H1 (cell line): Measurements from ENCODE around the gene ARHGEF2. TPM values are rescaled to one million over a fixed set of nuclear protein-coding genes. Genes with fewer than 3 reads are reported as not detected.

Source experiments
- CTCF ChIA-PET: fragments of 300-600 bp; sonication (Branson Sonifier 250); formaldehyde crosslinking; loops from one replicate; lab custom pipeline; 2021; ENCODE audit not compliant: partially characterized antibody; lab: Charles Lee
- POLR2A ChIA-PET: fragments of 300-600 bp; sonication (Branson Sonifier 250); formaldehyde crosslinking; loops from one replicate; lab custom pipeline; 2021; ENCODE audit warnings: inconsistent platforms; ENCODE audit not compliant: partially characterized antibody; lab: Charles Lee
- DNase-seq, 2 experiments: peaks; one replicate each; pipeline versions ENCODE4 v3.0.0 to v3.0.0-alpha.2; 2010 to 2022; ENCODE audit warnings: low spot score in 2 of 2, low read depth in 1 of 2, mixed read lengths in 1 of 2
- FAIRE-seq: peaks from 2 replicates; lab custom pipeline; 2011; peaks lifted over from hg19 to GRCh38; lab: Jason Lieb, UNC
- H2AFZ ChIP-seq: 2 replicates; pipeline ENCODE4 v1.8.1; 2012; ENCODE audit warnings: low read length, inconsistent platforms
- H2AK5ac ChIP-seq: 2 replicates; pipeline ENCODE4 v1.6.1; 2013; ENCODE audit warnings: low read depth, low read length
- H2BK120ac ChIP-seq: replicated peaks from 2 replicates; pipeline ENCODE3; 2013; ENCODE audit warnings: low read depth, low read length, inconsistent platforms
- H2BK12ac ChIP-seq: 2 replicates; pipeline ENCODE4 v1.6.1; 2013; ENCODE audit warnings: low read depth, low read length
- H2BK15ac ChIP-seq: 2 replicates; pipeline ENCODE4 v1.6.1; 2013; ENCODE audit warnings: low read length
- H2BK20ac ChIP-seq: 2 replicates; pipeline ENCODE4 v1.6.1; 2013; ENCODE audit warnings: low read length
- H2BK5ac ChIP-seq: 2 replicates; pipeline ENCODE4 v1.6.1; 2013; ENCODE audit warnings: low read depth, low read length
- H3K14ac ChIP-seq: 2 replicates; pipeline ENCODE4 v1.6.1; 2013; ENCODE audit warnings: inconsistent platforms; ENCODE audit not compliant: insufficient read length
- H3K18ac ChIP-seq: 2 replicates; pipeline ENCODE4 v1.6.1; 2013; ENCODE audit warnings: low read length; ENCODE audit errors: extremely low read depth
- H3K23ac ChIP-seq: 2 replicates; pipeline ENCODE4 v1.6.1; 2013; ENCODE audit warnings: inconsistent platforms; ENCODE audit not compliant: insufficient read length
- H3K23me2 ChIP-seq: 2 replicates; pipeline ENCODE4 v1.6.1; 2013; ENCODE audit warnings: low read depth, low read length
- H3K27ac ChIP-seq: 2 replicates; pipeline ENCODE4 v1.6.1; 2011; ENCODE audit warnings: low read depth, low read length, inconsistent platforms
- H3K27me3 ChIP-seq, 4 experiments: replicated peaks in 1 of 4; 1 replicate in 1 of 4; 2 replicates in 3 of 4; pipeline versions ENCODE4 v1.6.1 to v1.8.1; 2011 to 2013; ENCODE audit warnings: low read length in 3 of 4, mild to moderate bottlenecking in 3 of 4, inconsistent platforms in 2 of 4, mixed read lengths in 2 of 4, moderate library complexity in 1 of 4; ENCODE audit not compliant: control insufficient read depth in 3 of 4, insufficient read depth in 3 of 4; ENCODE audit errors: extremely low read depth in 1 of 4
- H3K36me3 ChIP-seq, 4 experiments: 2 replicates each; pipeline versions ENCODE4 v1.6.1 to v1.8.1; 2011 to 2013; ENCODE audit warnings: mild to moderate bottlenecking in 4 of 4, low read length in 3 of 4, moderate library complexity in 2 of 4, control low read depth in 1 of 4, inconsistent platforms in 1 of 4; ENCODE audit not compliant: insufficient read depth in 4 of 4, control insufficient read depth in 2 of 4
- H3K4ac ChIP-seq: replicated peaks from 2 replicates; pipeline ENCODE3; 2013; ENCODE audit warnings: low read length, low read depth, mixed read lengths, inconsistent platforms; ENCODE audit not compliant: insufficient read length
- H3K4me1 ChIP-seq, 4 experiments: replicated peaks in 1 of 4; 1 replicate in 1 of 4; 2 replicates in 3 of 4; pipeline versions ENCODE4 v1.6.1 to v1.8.1; 2011 to 2013; ENCODE audit warnings: low read length in 3 of 4, inconsistent platforms in 2 of 4, mixed read lengths in 1 of 4; ENCODE audit not compliant: insufficient read depth in 4 of 4, control insufficient read depth in 3 of 4
- H3K4me2 ChIP-seq, 2 experiments: 2 replicates each; pipeline versions ENCODE4 v1.6.1 to v1.8.1; 2011 to 2013; ENCODE audit warnings: low read depth in 2 of 2, low read length in 2 of 2, control low read depth in 1 of 2, inconsistent platforms in 1 of 2, mild to moderate bottlenecking in 1 of 2; ENCODE audit not compliant: insufficient read depth in 1 of 2
- H3K4me3 ChIP-seq, 4 experiments: fragments of 200-600, 300-600 bp in 1 of 4; sonication (generic), shearing (Covaris generic), sonication (Bioruptor Twin) in 1 of 4; 2 replicates each; pipeline versions ENCODE4 v1.5.1 to v1.8.1; 2011 to 2016; ENCODE audit warnings: low read length in 4 of 4, low read depth in 3 of 4, control low read depth in 2 of 4, inconsistent platforms in 2 of 4, mild to moderate bottlenecking in 2 of 4, mixed read lengths in 1 of 4, moderate library complexity in 1 of 4; ENCODE audit not compliant: insufficient read depth in 2 of 4; ENCODE audit errors: extremely low read depth in 1 of 4
- H3K56ac ChIP-seq: replicated peaks from 2 replicates; pipeline ENCODE3; 2013; ENCODE audit warnings: low read depth, mild to moderate bottlenecking, mixed read lengths, low read length, inconsistent platforms; ENCODE audit not compliant: insufficient read length
- H3K79me1 ChIP-seq: 2 replicates; pipeline ENCODE4 v1.6.1; 2013; ENCODE audit warnings: low read depth, low read length, control low read depth
- H3K79me2 ChIP-seq, 2 experiments: 2 replicates each; pipeline versions ENCODE4 v1.6.1 to v1.8.1; 2012 to 2013; ENCODE audit warnings: low read length in 2 of 2, mild to moderate bottlenecking in 2 of 2, inconsistent platforms in 1 of 2; ENCODE audit not compliant: insufficient read depth in 2 of 2, control insufficient read depth in 1 of 2
- H3K9ac ChIP-seq, 4 experiments: replicated peaks in 1 of 4; 1 replicate in 1 of 4; 2 replicates in 3 of 4; pipeline versions ENCODE4 v1.6.1 to v1.8.1; 2011 to 2013; ENCODE audit warnings: low read depth in 3 of 4, low read length in 3 of 4, control low read depth in 2 of 4, mild to moderate bottlenecking in 2 of 4, moderate library complexity in 2 of 4, inconsistent platforms in 1 of 4; ENCODE audit errors: extremely low read depth in 1 of 4
- H3K9me3 ChIP-seq, 2 experiments: 2 replicates each; pipeline versions ENCODE4 v1.6.1 to v1.8.1; 2012 to 2013; ENCODE audit warnings: mild to moderate bottlenecking in 2 of 2, moderate library complexity in 2 of 2, control low read depth in 1 of 2, inconsistent platforms in 1 of 2, low read depth in 1 of 2, low read length in 1 of 2, mixed read lengths in 1 of 2; ENCODE audit not compliant: insufficient read depth in 2 of 2
- H4K20me1 ChIP-seq, 2 experiments: replicated peaks in 1 of 2; 2 replicates each; pipeline versions ENCODE3 to v1.8.1; 2011 to 2013; ENCODE audit warnings: inconsistent platforms in 2 of 2, low read length in 2 of 2, mild to moderate bottlenecking in 1 of 2; ENCODE audit not compliant: insufficient read depth in 2 of 2, control insufficient read depth in 1 of 2
- H4K5ac ChIP-seq: 2 replicates; pipeline ENCODE4 v1.6.1; 2013; ENCODE audit warnings: low read length, low read depth, mixed read lengths, inconsistent platforms; ENCODE audit not compliant: insufficient read length
- H4K8ac ChIP-seq: 2 replicates; pipeline ENCODE4 v1.8.0; 2013; ENCODE audit warnings: mild to moderate bottlenecking, moderate library complexity, low read length, inconsistent platforms; ENCODE audit not compliant: insufficient read depth; ENCODE audit errors: extremely low read depth
- H4K91ac ChIP-seq: replicated peaks from 2 replicates; pipeline ENCODE3; 2013; ENCODE audit warnings: low read length, mixed read lengths, inconsistent platforms; ENCODE audit not compliant: insufficient read length
- GABPA ChIP-seq: IDR thresholded peaks from 2 replicates; pipeline ENCODE4 v1.6.1; 2011; ENCODE audit warnings: mild to moderate bottlenecking, low read length, moderate library complexity, borderline replicate concordance; ENCODE audit not compliant: insufficient read depth
- TEAD4 ChIP-seq: IDR thresholded peaks from 2 replicates; pipeline ENCODE4 v1.6.1; 2012; ENCODE audit warnings: low read depth, low read length, inconsistent platforms, mixed read lengths
- whole genome bisulfite sequencing, 2 experiments: shearing (Covaris generic) in 1 of 2; methylation state at CpG; one replicate each; pipeline versions ENCODE4 v1.1.6 to v1.1.7; 2013 to 2015; ENCODE audit warnings: low lambda C conversion rate in 2 of 2, mixed read lengths in 2 of 2, inconsistent platforms in 1 of 2, low coverage in 1 of 2, missing lambda C conversion rate in 1 of 2; ENCODE audit not compliant: insufficient replicate concordance in 2 of 2, insufficient coverage in 1 of 2, insufficient read length in 1 of 2; ENCODE audit errors: extremely low coverage in 1 of 2, missing lambda C conversion rate in 1 of 2; 5-methylcytosine and 5-hydroxymethylcytosine counted together
- polyA plus RNA-seq, 7 experiments: library from polyadenylated mRNA; depleted of rRNA in 3 of 7; stranded (reverse) in 5 of 7; unstranded in 2 of 7; fragments of >200 nt in 5 of 7; fragments of 200-250 nt in 2 of 7; gene quantifications; 1 replicate in 5 of 7; 2 replicates in 1 of 7; 4 replicates in 1 of 7; pipeline versions ENCODE4 v1.2.1 to v1.2.3, GENCODE V29; 2011 to 2013; ENCODE audit warnings: missing spikeins in 2 of 7, mixed read lengths in 2 of 7
- total RNA-seq: library from RNA; stranded (reverse); fragmentation: NEBNext Ultra II Directional; extraction: Animal tissue kit (Norgen Biotek cat#: 25700); gene quantifications from 2 replicates; pipeline ENCODE4 v1.2.1, GENCODE V29; 2021

ARHGEF2 gene
- total and polyA plus RNA-seq, 2 of the 8 experiments (the other 6 are each of a cell fraction or from before 2014, with no cell fraction given), result 42.7 to 80.5 TPM

DNA sequence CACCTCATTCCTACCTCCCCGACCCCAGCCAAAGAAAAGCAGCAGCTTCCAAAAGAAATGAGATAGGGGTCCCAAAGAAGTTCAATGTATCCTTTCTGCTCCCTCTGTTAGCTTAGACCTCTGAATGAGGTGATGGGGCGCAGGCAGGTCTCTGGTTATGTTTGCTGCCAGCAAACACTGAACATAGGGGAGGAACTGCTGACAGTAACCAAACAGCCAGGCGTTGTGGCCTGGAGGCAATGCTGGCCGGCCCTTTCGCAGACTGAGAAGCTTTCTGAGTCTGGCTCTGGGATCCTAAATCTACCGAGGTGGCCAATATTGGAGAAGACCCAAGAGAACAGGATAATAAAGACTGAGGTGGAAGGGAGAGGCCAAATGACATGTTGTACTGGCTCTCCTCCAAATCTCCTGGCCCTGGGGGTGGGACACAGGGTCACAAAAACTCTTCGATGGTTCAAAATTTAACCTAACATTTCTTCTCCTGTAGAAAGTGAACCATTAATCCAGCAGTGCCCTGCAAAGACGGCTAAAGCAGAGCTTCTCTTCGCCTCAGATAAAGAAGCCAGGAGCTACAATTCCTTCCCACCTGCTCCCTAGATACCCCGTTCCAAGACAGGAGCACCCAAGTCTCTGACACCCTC, 22.8 kb upstream of the ARHGEF2 start:
- H3K23me2 ChIP-seq, result no peaks in the 10 kb centered on the region
- no peaks in the 10 kb centered on the region for H4K20me1 ChIP-seq
- H2BK20ac ChIP-seq, result no peak overlapping the region
- no peak overlapping the region for H3K4me3 ChIP-seq
- H2AFZ ChIP-seq, result no peak overlapping the region
- no peak overlapping the region for H4K5ac ChIP-seq
- no peaks in the 10 kb centered on the region for H3K27me3 ChIP-seq
- no peak for TF ChIP-seq TEAD4
- TF ChIP-seq GABPA, result no peak
- TF ChIP-seq, all 59 proteins: peak for 0
- H3K79me1 ChIP-seq, result no peaks in the 10 kb centered on the region; the same call in 1 of the 2 replicates
- DNase-seq (no peak), FAIRE-seq (no peak)
- no peak overlapping the region for H3K23ac ChIP-seq
- no peak overlapping the region for H4K91ac ChIP-seq
- no peak overlapping the region for H2BK15ac ChIP-seq
- H3K4me2 ChIP-seq, result no peak overlapping the region
- no peaks in the 10 kb centered on the region for H3K79me2 ChIP-seq
- no peak overlapping the region for H3K56ac ChIP-seq
- no peaks in the 10 kb centered on the region for H3K9me3 ChIP-seq
- H4K8ac ChIP-seq, result no peak overlapping the region
- peaks cover 0 to 4% (median 0%) of the 10 kb centered on the region in 4 experiments; a peak in 2 of 7 replicates for H3K4me1 ChIP-seq
- H2AK5ac ChIP-seq, result no peak overlapping the region
- no peak overlapping the region for H2BK5ac ChIP-seq
- H3K27ac ChIP-seq, result no peak overlapping the region
- H3K9ac ChIP-seq, result no peak overlapping the region
- no peak overlapping the region for H2BK12ac ChIP-seq
- ChIA-PET POLR2A (interaction anchor here (0.9 to 1.4 kb wide), 2 partner anchors 14 to 60 kb away, joined by 3 to 6 read pairs; partner anchors contain the start of gene RXFP4), CTCF (interaction anchor here (0.6 to 9.3 kb wide), 12 partner anchors 10 to 65 kb away, joined by 3 to 77 read pairs (median 4); partner anchors contain the start of gene SSR2)
- H3K18ac ChIP-seq, result no peak overlapping the region
- H3K4ac ChIP-seq, result no peak overlapping the region
- no peaks in the 10 kb centered on the region for H3K36me3 ChIP-seq
- no peak overlapping the region for H2BK120ac ChIP-seq
- H3K14ac ChIP-seq, result no peak overlapping the region
- WGBS, 2 experiments, result 91% methylated on average over 10 of the region's 10 CpGs; no CpG with 5 or more reads in 1 of the 2 experiments
